NCI-H526 treated with DMSO at 0.1 percent for 48 hours (cell line): ENCODE data around the gene RFESD.

ENCODE experiments used
- DNase-seq: peaks from one replicate; lab custom pipeline; 2025; lab: John Stamatoyannopoulos, UW

RFESD gene

GRCh38 chr5:95646569-95647431 is at the start of gene RFESD:
RFESD (plus strand) TSS chr5:95646777; CDS start chr5:95652272, 5,495 bp downstream.
- DNase-seq: peak; percentile 88

- no peak for DNase-seq
Measured at GRCh38 chr5:95599252-95599651, 47.3 kb upstream of the RFESD start.

GRCh38 chr5:95600557-95600956 is 46.0 kb upstream of the RFESD start:
- no peak for DNase-seq

- no peak for DNase-seq
Measured at GRCh38 chr5:95605786-95606185, 40.8 kb upstream of the RFESD start.

- DNase-seq: no peak
Measured at GRCh38 chr5:95606419-95606818, 40.2 kb upstream of the RFESD start.

- DNase-seq: no peak
Measured at GRCh38 chr5:95609711-95610110, 36.9 kb upstream of the RFESD start.

GRCh38 chr5:95610546-95610945 is 36.0 kb upstream of the RFESD start:
- no peak for DNase-seq

- no peak for DNase-seq
Measured at GRCh38 chr5:95611396-95611795, 35.2 kb upstream of the RFESD start.

GRCh38 chr5:95613514-95613913 is 33.1 kb upstream of the RFESD start:
- DNase-seq: no peak

- no peak for DNase-seq
Measured at GRCh38 chr5:95615164-95615467, 31.5 kb upstream of the RFESD start.

- no peak for DNase-seq
Measured at GRCh38 chr5:95617057-95617456, 29.5 kb upstream of the RFESD start.

- DNase-seq: no peak
Measured at GRCh38 chr5:95619096-95619495, 27.5 kb upstream of the RFESD start.

- no peak for DNase-seq
Measured at GRCh38 chr5:95619514-95620029, 27.0 kb upstream of the RFESD start.

- no peak for DNase-seq
Measured at GRCh38 chr5:95620030-95620869, 26.3 kb upstream of the RFESD start, which contains the start of gene GPR150. GPR150 (plus strand) TSS chr5:95620087; CDS start chr5:95620276, 189 bp downstream.

GRCh38 chr5:95620870-95621838 is 25.4 kb upstream of the RFESD start:
- DNase-seq: peak; percentile 15

- no peak for DNase-seq
Measured at GRCh38 chr5:95621839-95622629, 24.5 kb upstream of the RFESD start.

- no peak for DNase-seq
Measured at GRCh38 chr5:95623706-95624105, 22.9 kb upstream of the RFESD start.

GRCh38 chr5:95624368-95624767 is 22.2 kb upstream of the RFESD start:
- DNase-seq: no peak

GRCh38 chr5:95626701-95627100 is 19.9 kb upstream of the RFESD start:
- DNase-seq: no peak

- DNase-seq: no peak
Measured at GRCh38 chr5:95627971-95628810, 18.4 kb upstream of the RFESD start.
